NT2/D1 (cell line): ENCODE data around the gene SPINT3.
A peak's percentile ranks its signal among the peaks of the same experiment; 100 is the strongest.
"Not testable (repeated sequence)": the region's sequence is repeated elsewhere in the genome, so short reads cannot be mapped to it uniquely, and the experiment has no call there.

Experiments
- DNase-seq: peaks from one replicate; pipeline ENCODE4 v3.0.0-alpha.2; 2011; ENCODE audit warnings: low read depth, low spot score
- H3K27me3 ChIP-seq: 2 replicates; pipeline ENCODE4 v1.6.0; 2011; ENCODE audit warnings: mild to moderate bottlenecking; ENCODE audit not compliant: insufficient read length, insufficient read depth
- H3K36me3 ChIP-seq: 2 replicates; pipeline ENCODE4 v1.6.1; 2011; ENCODE audit warnings: mild to moderate bottlenecking, low read length, mixed read lengths; ENCODE audit not compliant: insufficient read depth, insufficient read length
- H3K4me1 ChIP-seq: 2 replicates; pipeline ENCODE4 v1.5.1; 2011; ENCODE audit not compliant: insufficient read depth, insufficient read length
- H3K4me3 ChIP-seq: 2 replicates; pipeline ENCODE4 v1.5.1; 2011; ENCODE audit warnings: low read depth; ENCODE audit not compliant: insufficient read length
- H3K9ac ChIP-seq: 2 replicates; pipeline ENCODE4 v1.6.0; 2011; ENCODE audit warnings: low read depth; ENCODE audit not compliant: insufficient read length
- H3K9me3 ChIP-seq: 2 replicates; pipeline ENCODE4 v1.5.1; 2011; ENCODE audit warnings: mild to moderate bottlenecking, low read length; ENCODE audit not compliant: insufficient read depth
- SUZ12 ChIP-seq: IDR thresholded peaks from 2 replicates; pipeline ENCODE4 v1.6.1; 2011; ENCODE audit not compliant: insufficient read length, insufficient read depth; ENCODE audit errors: extremely low read depth
- YY1 ChIP-seq: IDR thresholded peaks from 2 replicates; pipeline ENCODE4 v1.6.1; 2011; ENCODE audit not compliant: insufficient read length, insufficient read depth
- ZNF274 ChIP-seq: IDR thresholded peaks from 2 replicates; pipeline ENCODE4 v1.6.1; 2011; ENCODE audit warnings: mild to moderate bottlenecking, low read depth, low read length

Gene SPINT3

DNA sequence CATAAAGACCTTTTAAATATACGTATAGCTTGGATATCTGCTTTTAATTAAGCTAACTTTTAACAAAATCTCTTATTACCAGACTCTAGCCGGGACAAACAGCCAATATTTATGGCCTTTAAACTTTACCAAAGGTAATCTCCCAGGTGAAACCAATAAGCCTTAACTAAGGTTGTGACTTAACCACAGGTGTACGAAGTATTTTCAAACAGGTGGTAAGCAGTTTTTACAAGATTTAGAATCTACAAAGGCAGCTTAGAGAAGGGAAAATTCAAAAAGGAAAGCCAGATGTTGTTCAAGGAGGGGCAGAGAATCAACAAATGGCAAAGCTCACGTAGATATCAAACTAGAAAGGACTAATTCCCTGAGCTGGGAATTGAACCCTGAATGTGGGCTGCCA is 30.0 kb downstream of the SPINT3 start:
- H3K27me3 ChIP-seq = no peaks in the 10 kb centered on the region
- H3K9me3 ChIP-seq = no peaks in the 10 kb centered on the region
- no peak overlapping the region for H3K9ac ChIP-seq
- H3K36me3 ChIP-seq = no peaks in the 10 kb centered on the region
- no peaks in the 10 kb centered on the region for H3K4me1 ChIP-seq
- no peak overlapping the region for H3K4me3 ChIP-seq
- TF ChIP-seq ZNF274 = no peak
- TF ChIP-seq SUZ12 = no peak
- no peak for TF ChIP-seq YY1
- DNase-seq = no peak

DNA sequence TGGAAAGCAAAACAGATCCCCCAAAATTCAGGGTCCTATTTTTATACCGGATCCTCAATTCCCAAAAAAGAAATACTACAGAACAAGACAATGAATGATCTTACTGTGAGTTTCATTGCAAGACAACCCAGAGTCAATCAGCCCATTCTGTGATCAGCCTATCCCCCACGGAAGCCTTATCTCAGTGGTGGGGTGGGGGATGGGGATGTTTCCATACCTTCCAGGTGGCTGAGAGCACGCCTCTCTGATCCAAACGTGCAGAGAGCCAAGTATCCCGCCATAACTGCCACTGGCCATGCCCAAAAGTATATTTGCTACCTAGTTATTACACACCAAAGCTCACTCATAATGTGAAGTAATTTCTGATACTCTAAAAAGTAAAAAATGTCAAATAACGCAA is 30.7 kb downstream of the SPINT3 start:
- no peak for DNase-seq
- no peaks in the 10 kb centered on the region for H3K27me3 ChIP-seq

DNA sequence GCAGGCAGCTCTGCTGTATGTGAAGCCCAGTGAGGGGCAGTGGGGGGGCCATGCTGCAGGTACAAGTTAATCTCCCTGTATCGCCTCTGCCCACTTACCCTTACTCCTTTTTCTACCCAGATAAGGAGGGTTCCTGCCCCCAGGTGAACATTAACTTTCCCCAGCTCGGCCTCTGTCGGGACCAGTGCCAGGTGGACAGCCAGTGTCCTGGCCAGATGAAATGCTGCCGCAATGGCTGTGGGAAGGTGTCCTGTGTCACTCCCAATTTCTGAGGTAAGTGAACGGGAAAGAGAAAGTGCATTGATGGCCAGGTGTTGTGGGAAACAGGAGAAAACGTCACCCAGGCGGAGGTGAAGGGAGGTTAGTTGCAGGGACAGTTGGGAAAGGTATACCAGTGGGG is 35.6 kb downstream of the SPINT3 start:
- no peak overlapping the region for H3K4me3 ChIP-seq
- no peaks in the 10 kb centered on the region; the same call in 1 of the 2 replicates for H3K9me3 ChIP-seq
- no peak for TF ChIP-seq SUZ12
- TF ChIP-seq YY1 = no peak
- TF ChIP-seq ZNF274 = no peak
- DNase-seq = no peak
- H3K27me3 ChIP-seq = no peaks in the 10 kb centered on the region
- H3K4me1 ChIP-seq = no peaks in the 10 kb centered on the region
- peaks cover 5% of the 10 kb centered on the region for H3K36me3 ChIP-seq
- H3K9ac ChIP-seq = no peak overlapping the region

More for the DNA sequence above, 30.7 kb downstream of the SPINT3 start:
- Histone ChIP-seq H3K4me3 (no peak overlapping the region), H3K9ac (no peak overlapping the region), H3K36me3 (peaks cover 5% of the 10 kb centered on the region), H3K4me1 (no peaks in the 10 kb centered on the region), H3K9me3 (no peaks in the 10 kb centered on the region)
- TF ChIP-seq ZNF274 = no peak
- TF ChIP-seq SUZ12 = no peak
- TF ChIP-seq YY1 = no peak

DNA sequence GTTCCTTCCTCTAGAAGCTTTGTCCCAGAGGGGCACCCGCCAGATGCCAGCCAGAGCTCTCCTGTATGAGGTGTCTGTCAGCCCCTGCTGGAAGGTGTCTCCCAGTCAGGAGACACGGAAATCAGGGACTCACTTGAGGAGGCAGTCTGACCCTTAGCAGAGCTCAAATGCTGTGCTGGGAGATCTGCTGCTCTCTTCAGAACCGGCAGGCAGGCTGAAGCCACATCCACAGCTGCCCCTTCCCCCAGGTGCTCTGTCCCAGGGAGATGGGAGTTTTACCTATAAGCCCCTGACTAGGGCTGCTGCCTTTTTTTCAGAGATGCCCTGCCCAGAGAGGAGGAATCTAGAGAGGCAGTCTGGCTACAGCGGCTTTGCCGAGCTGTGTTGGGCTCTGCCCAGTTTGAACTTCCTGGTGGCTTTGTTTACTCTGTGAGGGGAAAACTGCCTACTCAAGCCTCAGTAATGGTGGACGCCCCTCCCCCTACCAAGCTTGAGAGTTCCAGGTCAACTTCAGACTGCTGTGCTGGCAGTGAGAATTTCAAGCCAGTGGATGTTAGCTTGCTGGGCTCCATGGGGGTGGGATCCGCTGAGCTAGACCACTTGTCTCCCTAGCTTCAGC is 37.8 kb downstream of the SPINT3 start:
- not testable (repeated sequence) for H3K27me3 ChIP-seq, H3K36me3 ChIP-seq

GRCh38 chr20:45472286-45472685 is 43.1 kb downstream of the SPINT3 start:
- H3K27me3 ChIP-seq, H3K4me3 ChIP-seq, H3K36me3 ChIP-seq, H3K9me3 ChIP-seq, DNase-seq, H3K9ac ChIP-seq: not testable (repeated sequence)
- peaks cover 14% of the 10 kb centered on the region for H3K4me1 ChIP-seq

More for the DNA sequence above, 37.8 kb downstream of the SPINT3 start:
- DNase-seq, H3K4me1 ChIP-seq, H3K9me3 ChIP-seq, H3K4me3 ChIP-seq, H3K9ac ChIP-seq: not testable (repeated sequence)

- Histone ChIP-seq H3K9me3 (no peaks in the 10 kb centered on the region), H3K27me3 (peaks cover 4% of the 10 kb centered on the region), H3K4me1 (peaks cover 14% of the 10 kb centered on the region), H3K36me3 (no peaks in the 10 kb centered on the region), H3K4me3 (peak overlapping the region; percentile 86), H3K9ac (peak overlapping the region; percentile 82)
- no peak for DNase-seq
- no peak for TF ChIP-seq YY1
- no peak for TF ChIP-seq SUZ12
- no peak for TF ChIP-seq ZNF274
Observed at GRCh38 chr20:45470937-45471336, 44.5 kb downstream of the SPINT3 start.

DNA sequence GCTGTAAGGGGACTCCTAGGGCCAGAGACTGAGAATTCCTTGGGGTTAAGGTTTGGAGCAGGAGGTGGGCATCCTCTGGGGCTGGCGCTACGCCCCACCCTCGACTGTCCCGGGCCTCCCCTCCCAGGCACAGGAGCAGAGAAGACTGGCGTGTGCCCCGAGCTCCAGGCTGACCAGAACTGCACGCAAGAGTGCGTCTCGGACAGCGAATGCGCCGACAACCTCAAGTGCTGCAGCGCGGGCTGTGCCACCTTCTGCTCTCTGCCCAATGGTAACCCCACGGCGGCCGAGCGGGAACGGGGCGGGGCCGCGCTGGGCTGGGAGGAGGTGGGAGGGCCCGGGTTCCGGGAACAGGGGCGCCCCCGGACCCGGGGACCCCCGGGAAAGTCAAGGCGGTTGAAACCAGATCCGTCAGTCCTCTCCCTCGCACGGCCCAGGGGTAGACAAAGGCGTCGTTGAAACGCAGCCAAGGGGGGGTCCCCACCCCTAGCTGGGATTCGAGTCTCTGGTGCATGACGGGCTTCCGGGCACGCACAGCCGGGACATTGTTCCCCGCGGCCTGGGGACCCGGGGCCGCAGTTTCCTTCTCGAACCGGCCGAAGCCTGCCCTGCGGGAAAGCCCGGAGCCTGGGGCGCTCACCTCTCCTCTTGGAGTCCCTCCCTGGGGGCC is 45.0 kb downstream of the SPINT3 start:
- Histone ChIP-seq H3K4me3 (peak overlapping the region; percentile 86), H3K9me3 (no peaks in the 10 kb centered on the region), H3K36me3 (no peaks in the 10 kb centered on the region), H3K27me3 (peaks cover 4% of the 10 kb centered on the region), H3K4me1 (peaks cover 14% of the 10 kb centered on the region), H3K9ac (peak overlapping the region; percentile 82)
- TF ChIP-seq ZNF274 (no peak), SUZ12 (no peak), YY1 (no peak)
- no peak for DNase-seq
